DMS 273 treated with DMSO at 0.1 percent for 48 hours (cell line): ENCODE results near the gene TPGS2.
"Not testable (repeated sequence)": the region's sequence is repeated elsewhere in the genome, so short reads cannot be mapped to it uniquely, and the experiment has no call there.

Experiments used
- DNase-seq: peaks from one replicate; lab custom pipeline; 2025; lab: John Stamatoyannopoulos, UW

The TPGS2 gene, protein sequence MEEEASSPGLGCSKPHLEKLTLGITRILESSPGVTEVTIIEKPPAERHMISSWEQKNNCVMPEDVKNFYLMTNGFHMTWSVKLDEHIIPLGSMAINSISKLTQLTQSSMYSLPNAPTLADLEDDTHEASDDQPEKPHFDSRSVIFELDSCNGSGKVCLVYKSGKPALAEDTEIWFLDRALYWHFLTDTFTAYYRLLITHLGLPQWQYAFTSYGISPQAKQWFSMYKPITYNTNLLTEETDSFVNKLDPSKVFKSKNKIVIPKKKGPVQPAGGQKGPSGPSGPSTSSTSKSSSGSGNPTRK

DNA sequence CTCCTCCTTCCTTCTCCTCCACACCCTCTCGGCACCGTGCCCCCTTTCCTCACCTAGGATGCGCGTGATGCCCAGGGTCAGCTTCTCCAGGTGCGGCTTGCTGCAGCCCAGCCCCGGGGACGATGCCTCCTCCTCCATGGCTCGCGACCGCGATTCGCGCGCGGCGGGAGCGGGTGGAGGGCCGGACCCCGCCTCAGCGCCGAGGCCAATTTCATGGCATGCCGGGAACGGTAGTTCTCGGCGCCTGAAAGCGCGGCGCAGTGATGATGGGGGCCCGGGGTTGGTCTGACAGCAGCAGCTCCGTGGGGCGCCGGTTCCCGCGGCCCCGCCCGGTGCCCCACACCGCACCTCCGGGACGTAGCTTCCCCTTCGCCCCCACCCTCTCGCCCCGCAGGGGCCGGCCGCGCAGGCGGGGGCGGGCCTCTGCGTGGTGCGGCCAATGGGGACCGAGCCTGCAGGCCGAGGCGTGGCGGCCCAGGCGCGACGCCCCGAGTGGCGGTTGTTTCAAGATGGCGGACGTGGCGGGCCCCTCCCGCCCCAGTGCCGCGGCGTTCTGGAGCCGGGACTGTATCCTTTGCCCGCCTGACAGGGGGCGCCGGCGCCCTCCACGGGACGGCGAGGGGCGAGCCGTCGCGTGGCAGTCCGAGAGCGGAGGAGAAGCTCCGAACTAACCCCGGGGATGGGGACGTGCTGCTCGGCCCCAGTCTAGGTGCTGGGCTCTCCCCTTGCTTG, at the start of gene TPGS2, which contains the start of gene KIAA1328:
Gene TPGS2 (minus strand): TSS at position 373 of the 732 bp plus-strand sequence. CDS start 235 bp downstream, at position 138.
Gene KIAA1328 (plus strand): TSS at position 498 of the 732 bp plus-strand sequence. CDS start 12 bp downstream, at position 510.
- peak; percentile 73 for DNase-seq

DNA sequence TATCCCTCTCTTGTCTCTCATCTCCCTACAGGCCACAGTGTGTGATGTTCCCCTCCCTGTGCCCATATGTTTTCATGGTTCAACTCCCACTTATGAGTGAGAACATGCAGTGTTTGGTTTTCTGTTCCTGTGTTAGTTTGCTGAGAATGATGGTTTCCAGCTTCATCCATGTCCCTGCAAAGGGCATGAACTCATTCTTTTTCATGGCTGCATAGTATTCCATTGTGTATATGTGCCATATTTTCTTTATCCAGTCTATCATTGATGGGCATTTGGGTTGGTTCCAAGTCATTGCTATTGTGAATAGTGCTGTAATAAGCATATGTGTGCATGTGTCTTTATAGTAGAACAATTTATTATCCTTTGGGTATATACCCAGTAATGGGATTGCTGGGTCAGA, 45.0 kb upstream of the TPGS2 start:
- not testable (repeated sequence) for DNase-seq

DNA sequence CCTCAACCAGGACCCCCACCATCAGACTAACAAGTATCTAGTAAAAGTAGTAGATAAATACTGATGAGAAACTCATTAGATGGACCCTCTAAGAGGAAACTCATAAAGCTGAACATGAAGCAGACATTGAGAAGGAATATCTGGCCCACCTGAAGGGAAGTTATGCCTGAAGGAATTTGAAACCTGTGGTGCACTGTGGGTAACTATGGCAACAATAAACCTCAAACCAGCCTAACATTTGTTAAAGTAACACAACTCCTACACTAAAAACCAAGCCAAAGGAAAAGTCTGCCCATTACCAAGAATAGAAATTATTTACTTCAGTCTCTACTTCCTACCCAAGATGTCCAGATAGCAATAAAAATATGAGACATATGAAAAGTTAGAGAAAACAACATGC, 43.5 kb upstream of the TPGS2 start:
- no peak for DNase-seq

DNA sequence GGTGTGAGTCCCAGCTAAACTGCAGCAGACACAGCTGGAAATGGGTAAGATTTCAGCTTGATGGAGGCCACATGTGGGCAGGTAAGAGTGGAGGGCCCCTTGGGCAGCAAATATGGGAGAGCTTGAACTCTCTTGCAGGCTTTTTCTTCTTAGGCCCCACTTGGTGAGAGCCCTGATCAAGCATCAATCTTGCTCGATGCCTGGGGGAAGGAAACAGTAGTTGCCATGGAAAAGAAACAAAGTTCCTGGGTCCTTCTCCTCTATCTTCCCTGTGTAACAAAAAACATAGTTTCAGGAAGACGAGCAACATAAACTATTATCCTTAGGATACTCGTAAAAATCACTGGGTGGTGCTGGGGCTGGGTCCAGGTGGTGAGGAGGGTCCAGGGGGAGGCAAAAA, 43.0 kb upstream of the TPGS2 start:
- DNase-seq = no peak

DNA sequence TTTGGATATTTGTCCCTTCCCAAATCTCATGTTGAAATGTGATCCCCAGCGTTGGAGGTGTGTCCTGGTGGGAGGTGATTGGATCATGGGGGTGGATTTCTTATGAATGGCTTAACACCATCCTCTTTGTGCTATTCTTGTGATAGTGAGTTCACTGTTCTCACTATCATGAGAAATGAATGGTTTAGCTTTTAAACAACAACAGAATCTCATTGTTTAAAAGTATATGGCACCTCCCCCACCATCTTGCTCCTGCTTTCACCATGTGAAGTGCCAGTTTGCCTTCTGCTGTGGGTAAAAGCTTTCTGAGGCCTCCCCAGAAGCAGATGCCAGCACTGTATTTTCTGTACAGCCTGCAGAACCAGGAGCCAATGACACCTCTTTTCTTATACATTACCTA, 38.3 kb upstream of the TPGS2 start:
- DNase-seq = no peak

DNA sequence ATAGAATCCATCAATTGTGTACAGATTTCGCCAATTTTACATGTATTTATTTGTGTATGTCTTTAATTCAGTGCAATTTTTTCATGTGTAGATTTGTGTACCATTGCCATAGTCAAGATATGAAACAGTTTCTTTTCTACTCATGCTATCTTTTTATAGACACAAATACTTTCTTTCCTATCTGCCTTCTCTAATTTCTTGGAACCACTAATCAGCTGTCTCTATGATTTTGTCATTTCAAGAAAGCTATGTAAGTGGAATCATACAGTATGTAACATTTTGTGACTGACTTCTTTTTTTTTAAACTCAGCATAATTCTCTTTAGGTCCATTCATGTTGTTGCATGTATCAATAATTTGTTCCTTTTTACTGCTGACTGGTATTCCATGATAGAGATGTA, 33.4 kb upstream of the TPGS2 start:
- no peak for DNase-seq

DNA sequence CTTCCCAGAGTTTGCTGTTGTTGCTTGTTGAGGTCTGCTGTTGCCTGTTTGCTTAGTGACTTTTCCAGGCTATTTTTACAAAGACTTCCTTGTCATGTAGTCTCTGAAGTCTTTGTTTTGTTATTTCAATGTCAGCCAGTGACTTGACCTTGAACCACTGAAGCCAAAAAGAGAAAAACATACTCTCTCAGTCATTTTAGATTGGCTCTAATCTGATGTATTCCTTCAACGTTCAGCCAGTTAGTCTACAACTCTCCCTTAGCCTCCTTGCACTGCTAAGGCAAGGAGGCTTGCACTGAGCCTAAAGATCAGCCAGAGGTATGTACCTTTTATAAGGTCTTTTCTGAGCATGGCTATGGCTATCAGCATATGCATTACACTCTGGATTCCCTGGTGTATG, 28.0 kb upstream of the TPGS2 start:
- no peak for DNase-seq

DNA sequence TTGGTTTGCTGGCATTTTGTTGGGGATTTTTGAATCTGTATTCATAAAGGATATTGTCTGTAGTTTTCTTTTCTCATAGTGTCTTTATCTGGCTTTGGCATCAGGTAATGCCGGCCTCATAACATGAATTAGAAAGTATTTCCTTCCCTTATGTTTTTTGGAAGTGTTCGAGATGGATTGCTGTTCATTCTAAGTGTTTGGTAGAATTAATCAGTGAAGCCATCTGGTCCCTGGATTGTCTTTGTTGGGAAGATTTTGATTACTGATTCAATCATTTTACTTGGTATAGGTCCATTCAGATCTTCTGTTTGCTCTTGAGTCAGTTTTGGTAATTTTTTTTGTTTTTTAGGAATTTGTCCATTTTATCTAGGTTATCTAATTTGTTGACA, 22.4 kb upstream of the TPGS2 start:
- DNase-seq = no peak

DNA sequence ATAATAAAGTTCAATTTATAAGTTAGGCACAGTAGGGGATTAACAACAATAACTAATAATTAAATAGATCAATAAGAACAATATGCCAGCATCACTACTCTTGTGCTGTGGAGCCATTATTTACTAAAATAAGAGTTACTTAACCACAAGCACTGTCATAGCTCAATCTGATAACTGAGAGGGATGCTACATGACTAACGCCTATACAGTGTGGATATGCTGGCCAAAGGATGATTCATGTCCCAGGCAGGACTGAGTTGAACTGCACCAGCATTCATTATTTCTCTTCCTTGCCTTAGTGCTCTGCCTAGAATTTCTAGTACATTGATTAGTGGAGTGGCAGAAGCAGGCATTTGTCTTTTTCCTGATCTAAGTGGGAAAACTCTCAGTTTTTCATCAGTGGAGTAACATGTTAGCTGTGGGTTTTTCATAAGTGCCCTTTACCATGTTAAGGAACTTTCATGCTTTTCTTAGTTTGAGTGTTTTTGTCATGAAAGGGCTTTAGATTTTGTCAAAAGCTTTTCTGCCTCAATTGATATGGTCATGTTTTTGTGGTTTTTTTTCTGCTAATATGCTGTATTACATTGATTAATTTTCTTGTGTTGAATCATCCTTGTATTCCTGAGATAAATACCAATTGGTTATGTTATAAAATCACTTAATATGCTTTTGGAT, 21.9 kb upstream of the TPGS2 start:
- DNase-seq = no peak

DNA sequence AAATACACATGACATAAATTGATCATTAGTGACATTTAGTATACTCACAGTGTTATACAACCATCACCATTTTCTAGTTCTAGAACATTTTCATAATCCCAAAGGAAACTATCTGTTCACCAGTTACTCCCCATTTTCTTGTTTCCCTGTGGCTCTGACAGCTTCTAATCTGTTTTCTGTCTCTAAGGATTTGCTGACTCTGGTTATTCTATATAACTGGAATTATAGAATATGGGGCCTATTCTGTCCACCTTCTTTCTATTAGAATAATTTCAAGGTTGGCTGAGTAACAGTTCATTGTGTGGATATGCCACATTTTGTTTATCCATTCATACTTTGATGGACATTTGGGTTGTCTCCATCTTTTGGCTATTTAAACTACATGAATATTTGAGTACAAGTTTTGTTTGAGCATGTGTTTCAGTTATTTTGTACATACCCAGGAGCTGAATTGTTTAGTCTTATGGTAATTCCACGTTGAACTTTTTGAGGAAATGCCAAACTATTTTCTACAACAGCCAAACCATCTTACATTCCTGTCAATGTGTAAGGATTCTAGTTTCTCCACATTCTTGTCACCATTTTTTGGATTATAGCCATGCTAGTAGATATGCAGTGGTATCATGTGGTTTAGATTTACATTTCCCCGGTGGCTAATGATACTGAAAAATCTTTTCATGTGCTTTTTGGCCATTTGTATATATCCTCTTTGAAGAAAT, 20.6 kb upstream of the TPGS2 start:
- no peak for DNase-seq

DNA sequence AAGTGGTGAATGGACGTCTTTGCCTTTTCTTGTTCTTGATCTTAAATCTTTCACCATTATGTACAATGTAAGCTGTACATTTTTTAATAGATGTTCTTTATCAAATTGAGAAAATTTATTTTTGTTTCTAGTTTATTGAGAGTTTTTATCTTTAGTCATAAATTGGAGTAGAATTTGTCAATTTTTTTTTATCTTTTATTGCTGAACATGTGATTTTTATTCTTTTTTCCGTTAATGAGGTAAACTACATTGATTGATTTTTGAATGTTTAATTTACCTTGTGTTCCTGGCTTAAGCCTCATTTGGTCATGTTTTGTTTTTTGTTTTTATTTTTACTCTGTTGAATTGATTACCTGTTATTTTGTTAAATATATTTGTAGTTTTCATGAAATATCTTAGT, 19.8 kb upstream of the TPGS2 start:
- DNase-seq = no peak

DNA sequence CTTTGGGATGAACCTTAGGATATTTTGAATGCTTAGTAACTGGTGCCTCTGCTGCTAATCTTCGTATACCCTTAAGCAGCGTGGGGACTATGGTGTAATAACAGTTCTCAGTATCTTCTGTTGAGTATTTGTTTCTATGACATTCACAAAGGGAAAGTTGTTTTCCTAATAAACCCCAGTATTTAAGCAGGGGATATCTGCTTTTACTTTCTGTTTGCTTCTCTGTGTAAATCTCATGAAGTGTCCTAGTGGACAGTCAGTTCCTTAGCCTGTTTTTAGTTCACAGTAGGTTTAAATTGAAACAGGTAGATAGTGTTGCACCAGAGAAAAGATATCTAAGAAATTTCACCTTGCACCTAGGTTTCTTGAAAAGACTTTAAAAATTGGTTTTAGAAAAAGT, 15.0 kb upstream of the TPGS2 start:
- no peak for DNase-seq

DNA sequence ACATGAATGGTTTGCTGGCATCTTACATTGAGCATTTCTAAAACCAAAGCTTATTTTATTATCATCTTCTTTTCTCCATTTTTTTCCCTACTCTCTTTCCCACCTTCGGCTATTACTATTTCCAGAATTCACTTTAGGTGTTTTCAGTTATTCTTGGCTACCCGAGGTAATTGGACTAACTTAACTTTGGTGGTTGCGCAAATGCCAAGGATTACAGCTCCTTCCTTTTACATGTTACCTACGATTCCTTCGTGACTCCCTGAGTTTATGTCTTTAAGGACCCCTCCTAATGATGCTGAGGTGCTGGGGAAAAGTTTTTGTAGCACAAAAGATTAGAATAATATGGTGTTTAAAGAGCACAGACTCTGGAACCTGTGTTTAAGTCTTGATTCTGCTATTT, 14.4 kb upstream of the TPGS2 start:
- DNase-seq = no peak

DNA sequence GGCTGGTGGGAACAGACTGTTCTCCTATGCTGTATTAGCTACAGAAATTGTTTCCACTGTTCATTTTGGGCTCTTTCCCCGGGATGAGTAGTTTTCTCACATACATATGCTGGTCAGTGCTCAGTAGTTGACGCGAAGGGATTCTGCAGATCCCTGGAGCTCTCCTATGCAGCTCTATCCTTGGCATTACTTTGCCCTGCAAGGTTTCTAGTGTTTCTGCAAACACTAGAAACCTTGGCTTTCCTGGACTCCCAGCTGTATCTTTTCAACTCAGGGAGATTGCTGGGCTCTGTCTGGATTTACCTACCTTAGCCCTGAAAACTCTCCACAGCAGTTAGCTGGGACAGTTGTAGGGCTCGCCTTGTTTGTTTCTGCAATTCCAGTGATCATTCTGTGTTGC, 11.0 kb upstream of the TPGS2 start:
- DNase-seq = no peak

DNA sequence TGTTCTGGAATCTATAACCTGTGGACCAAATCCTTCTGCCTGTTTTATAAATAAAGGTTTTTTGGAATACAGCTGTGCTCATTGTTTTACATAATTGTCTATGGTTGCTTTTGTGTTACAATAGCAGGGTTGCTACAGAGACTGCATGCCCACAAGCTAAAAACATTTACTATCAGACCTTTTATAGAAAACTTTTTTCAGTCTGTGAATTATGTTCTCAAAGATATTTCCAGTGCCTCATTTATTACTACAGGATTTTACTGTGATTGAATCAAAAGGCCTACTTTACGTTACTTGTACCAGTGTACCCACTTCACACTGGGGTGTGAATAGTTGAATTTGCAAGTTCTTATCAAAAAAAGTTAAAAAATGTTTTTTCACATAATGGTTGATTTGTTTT, 7.1 kb upstream of the TPGS2 start:
- no peak for DNase-seq

DNA sequence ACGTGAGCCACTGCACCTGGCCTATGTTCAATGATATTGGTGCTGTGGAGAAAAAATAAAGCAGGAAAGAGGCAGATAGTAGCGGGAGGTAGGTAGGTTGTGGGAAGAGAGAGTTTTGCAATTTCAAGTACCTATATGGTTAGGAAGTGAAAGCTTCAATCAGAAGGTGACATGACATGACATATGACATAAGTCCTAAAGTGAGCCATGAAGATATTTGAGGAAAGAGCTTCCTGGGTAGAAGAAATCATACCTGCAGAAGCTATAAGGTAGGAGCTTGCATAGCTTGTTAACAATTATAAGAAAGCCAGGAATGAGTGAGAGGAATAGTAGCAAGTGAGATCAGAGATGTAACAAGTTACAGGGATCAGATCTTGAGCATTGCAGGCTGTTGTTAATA, 4.3 kb upstream of the TPGS2 start:
- DNase-seq = no peak

DNA sequence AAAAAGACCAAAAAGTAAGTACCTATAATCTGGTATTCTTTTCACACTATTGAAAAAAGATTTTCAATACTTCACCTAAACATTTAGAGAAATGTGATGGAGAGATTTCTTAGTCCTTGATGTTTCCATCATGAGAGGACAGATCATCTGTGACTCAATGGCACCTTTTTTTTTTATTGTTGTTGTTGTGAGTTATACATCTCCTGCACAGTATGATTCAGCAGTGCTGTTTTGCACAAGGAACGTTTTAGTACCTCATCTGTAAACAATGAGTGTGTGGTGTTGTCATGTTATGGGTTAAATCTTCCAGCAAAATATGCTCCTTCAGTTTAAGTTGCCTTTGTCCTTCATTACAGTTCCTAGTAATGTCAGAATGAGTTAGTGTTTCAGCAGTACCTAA, 2.3 kb upstream of the TPGS2 start:
- no peak for DNase-seq

DNA sequence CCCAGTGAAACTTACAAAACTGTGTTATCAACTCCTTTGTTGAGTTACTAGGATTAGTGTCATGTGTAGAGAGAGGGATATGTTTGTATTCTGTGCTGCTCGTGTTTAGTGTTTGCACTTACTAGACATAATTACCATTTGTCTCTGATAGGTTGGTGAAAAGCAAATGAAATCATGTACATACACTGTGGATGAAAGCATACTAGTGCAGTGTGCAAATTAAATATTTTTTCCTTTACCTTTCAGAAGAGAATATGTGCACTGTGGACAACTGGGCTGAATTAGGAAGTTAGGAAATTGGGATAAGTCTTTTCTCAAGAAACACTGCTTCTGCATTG, 1.3 kb upstream of the TPGS2 start:
- DNase-seq = no peak

DNA sequence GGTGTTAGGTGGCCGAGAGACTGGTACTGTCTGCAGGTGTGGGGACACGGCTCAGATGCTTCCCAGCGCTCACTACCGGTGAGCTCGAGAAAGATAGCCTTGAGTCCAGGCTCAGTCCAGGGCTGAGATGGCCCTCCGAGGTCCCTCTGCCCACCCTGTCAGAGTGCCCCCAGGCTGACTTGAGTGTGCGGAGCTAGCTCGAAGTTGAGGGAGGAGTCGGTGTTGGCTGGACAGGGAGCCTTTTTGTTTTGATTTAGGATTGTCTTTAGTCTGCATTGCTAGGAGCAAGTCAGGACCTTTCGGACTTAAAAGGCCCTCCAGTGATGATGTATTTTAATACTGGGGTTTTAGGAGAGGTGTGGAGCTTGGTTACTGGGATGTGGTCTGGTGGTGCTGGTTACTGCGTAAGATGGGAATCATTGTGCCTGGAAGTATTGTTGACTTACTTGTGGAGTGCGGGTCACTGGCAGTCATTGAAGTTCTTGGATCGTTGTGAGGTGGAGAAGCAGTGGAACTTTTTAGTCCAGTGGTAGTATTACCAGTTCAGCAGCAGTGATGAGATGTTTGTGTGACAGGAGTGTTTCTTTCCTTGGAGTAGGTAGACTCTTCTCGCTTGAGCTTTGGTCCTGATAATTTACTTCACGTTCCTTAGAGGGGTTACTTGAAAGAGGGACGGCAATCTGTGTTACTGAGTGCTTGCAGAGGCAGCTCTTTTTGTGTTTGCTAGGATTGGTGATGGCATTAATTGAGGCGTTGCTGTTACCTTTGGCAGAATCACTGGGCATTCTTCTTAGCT, 758 bp upstream of the TPGS2 start:
- peak; percentile 10 for DNase-seq

DNA sequence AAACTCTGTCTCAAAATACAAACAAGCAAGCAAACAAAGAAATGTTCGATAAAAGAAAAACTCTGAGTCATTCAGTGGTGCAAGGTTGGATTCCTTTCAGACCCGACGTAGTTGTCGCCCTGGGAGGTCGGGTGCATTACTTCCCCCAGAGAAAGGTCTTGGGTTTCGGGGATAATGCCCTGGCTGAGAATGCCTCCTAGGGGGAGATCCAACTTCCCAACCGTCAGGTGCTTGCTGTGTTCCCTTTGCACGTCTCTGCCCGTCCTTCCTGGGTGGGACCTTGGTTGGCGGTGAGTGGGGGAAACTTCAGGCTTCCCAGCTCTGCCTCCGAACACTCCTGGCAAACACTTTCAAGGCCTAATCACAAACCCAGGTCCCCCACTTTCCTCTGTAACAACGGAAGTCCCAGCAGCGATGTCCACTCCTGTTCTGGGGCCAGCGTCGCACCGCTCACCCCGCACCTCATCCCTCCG, 609 bp downstream of the TPGS2 start:
- peak; percentile 27 for DNase-seq

DNA sequence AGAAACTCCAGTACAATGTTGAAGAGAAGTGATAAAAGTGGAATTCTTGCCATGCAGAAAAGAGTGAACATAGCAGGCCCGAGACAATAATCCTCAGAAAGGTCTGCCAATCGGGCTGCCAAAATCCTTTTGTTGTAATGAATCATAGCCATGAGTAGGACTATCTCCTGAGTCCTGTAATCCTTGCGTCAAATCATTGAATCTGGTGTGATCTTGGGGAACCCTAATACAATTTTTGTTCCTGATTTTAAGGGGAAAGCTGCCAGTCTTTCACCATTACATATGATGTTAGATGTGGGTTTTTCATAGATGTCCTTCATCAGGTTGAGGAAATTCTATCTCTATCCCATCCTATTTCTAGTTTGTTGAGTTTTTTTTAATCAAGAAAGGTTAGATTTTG, 2.2 kb downstream of the TPGS2 start:
- DNase-seq = no peak

DNA sequence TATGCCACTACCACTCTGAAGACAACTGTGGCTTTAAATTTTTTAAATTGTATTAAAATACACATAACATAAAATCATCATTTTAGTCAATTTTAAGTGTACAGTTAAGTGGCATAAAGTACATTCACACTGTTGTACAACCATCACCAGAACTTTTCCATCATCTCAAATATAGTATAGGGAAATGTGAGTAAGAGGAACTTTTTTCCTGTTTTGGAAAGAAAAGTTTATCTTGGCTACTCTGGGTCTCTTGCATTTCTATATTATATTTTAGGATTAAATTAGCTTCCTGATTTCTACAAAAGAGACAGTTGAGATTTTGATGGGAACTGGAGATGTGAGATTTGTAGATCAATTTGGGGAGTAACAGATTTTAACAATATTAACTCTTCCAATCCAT, 3.3 kb downstream of the TPGS2 start:
- no peak for DNase-seq
